ENCODE data around the gene F2RL2.

F2RL2 gene

DNA sequence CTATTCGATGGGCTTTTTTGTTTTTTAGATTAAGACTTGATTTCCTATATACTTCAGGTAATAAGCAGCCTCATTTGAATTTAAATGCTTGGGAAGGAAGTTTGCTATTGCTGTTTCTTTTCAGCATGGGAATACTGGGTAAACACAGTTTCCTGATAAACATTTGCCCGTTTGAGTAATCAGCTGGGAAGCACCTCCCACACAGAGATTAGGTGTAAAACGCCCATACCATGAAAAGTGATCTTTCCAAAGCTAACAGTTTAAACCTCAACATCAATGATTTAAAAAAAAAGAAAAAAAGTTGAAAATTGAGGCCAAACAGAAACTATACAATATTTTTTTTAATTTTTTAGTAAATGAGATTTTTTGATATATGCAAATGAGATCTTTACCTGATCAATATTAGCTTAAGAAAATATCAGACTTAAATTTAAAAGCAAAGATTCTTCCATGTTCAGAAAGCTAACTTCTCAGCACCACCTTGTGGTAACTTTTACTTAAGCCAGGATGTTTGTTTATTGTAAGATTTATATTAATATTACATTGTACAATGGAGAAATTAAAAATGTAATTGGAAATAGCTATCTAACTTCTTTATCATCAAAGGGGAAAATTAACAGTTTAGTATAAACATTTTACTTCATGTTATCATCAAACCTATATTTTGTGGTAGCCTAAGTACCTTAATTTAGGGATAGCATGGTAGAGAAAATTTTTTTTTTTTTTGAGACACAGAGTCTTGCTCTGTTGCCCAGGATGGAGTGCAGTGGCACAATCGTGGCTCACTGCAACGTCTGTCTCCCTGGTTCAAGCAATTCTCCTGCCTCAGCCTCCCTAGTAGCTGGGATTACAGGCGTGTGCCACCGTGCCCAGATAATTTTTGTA is 39.8 kb downstream of the F2RL2 start:
- DNase-seq, result peak in 1 of 2 experiments; percentile 13

DNA sequence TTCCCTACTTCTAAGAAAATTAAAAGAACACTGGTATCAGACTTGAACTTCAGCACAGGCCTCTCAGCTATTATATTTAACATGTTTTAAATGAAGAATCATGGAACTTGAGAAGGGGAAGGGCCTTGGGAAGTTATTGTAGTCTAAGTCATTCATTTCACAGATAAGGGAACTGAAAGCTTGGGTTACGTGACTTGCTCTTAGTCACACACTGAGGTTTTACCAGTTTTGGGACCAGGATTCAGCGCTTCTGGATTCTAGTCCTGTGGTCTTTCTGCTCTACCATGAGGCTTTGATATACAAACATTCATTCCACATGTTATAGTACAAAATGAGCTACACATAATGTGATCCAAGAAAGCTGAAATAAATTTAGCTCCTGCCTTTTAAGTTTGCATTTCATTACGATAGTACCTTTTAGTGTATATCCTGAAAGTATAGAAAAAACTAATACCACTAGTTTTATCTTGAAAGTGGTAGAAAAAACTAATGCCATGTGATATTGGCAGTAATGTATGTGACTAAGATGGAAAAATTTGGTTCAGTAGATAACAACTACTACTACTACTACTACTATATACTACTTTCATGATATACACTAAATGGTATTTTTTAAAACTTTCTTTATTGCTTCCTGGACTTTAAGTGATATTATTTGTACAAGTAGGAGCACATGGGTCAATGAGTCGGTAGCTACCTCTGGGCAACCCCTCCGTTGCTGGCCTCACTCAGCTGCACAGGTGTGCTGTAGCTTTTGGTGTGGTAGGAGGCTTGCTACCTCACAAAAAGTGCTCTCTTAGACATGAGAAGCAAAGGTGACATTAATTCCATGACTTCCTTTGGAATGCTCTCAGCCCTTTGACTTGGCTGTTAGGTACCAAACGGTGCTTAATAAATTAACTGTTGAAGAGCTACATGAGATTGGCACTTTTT is 40.7 kb downstream of the F2RL2 start:
- no peak for DNase-seq

DNA sequence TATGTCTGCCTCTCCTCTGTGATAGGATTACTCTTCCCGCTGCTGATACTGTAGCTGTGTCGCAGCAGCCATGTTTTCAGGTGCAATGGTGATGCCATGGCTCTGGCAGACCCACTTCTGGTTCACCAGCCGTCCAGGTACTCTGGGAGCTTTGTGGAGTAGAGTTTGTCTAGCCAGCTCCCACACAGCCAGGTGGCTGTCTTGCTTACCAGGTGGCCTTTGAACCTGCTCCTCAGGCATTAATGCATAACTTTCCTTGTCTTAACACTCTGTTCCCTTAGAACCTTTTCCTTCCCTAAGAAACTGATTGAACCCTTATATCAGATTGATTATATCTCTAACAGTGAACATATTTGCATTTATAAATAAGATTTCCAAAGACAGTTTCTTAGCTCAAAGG is 42.2 kb downstream of the F2RL2 start:
- DNase-seq, result no peak

DNA sequence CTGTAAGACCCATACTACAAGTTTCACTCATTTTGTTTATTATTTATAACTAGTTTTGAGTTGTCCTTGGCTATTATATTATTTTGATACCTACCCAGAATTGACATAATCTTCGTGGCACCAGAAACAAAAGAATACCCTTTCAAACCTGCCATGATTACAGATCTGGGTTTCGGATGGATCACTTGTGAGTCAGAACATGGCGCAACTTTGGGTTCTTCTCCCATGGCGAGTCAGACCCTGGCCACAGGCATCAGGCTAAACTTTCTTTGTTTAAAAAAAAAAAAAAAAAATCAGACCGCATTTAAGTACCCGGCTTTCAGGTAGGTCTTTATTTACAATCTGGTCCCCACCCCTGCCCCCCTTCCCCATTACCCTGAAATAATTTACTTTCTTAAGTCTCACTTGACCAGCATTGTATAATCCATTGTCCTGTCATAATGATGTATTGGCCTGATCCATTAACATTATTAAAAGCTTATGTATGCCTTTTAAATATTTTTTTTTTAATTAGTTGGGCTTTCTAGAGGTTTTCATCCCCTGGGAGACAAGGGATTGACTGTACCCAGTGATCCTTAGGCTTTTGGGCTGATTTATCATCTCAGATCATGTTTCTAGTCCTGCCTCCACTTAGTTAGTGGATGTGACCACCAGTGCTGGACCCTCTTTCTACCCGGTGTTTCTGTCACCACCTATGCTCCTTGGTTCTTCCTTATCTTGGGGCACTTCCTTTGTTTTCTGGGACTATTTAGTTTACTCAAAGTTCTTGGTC is 43.9 kb downstream of the F2RL2 start:
- DNase-seq, result peak; percentile 30 to 70

DNA sequence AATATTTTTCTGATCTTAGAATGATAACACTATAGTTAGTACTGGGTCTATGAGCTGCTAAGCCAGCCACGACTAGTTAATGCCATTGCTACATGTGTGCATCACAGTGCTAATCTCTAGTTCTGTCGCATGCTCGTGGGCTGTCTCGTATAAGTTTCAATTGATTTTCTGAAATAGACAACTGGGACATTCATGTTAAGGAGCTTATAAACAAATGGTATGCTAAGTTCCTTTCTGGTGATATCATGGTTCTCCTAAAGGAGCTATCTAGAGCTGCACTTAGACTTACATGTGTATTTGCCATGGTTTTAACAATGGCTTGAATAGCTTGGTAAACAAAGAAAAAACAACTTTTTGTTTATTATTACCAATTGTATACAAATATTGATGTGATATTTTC is 46.2 kb downstream of the F2RL2 start:
- no peak for DNase-seq

DNA sequence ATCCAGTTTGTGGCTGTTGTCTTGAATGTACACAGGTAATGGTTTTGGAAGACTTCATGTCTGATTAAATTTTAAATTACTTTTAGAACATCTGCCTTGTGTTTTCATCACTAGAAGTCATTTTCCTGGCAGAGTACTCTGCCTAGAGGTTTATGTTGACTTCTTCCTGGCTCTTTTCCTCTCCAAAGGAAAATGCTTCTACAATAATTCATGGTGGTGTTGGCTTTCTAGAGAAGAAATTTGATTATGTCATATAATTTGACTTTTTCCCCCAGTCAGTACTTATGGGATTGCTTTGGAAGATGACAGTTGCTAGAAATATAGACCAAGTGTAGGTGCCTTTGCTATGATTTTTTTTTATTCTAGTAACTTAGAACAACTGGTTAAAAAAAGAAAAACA is 46.8 kb downstream of the F2RL2 start:
- DNase-seq, result no peak

DNA sequence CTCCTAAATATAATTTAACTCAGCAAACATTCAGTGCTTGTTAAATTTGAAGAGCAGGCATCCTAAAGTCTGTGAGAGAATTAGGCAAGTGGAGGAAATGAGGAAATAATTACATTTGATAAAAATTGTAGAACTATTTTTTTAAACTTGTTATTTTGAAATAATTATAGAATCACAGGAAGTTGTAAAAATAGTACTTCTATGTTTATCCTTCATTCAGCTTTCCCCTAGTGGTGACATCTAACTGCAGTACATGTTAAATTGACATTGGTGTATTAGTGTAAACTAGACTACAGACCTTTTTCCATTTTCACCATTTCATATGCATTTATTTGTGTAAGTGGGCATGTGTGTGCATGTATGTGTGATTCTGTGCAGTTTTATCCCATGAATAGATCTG is 51.6 kb downstream of the F2RL2 start:
- no peak for DNase-seq

DNA sequence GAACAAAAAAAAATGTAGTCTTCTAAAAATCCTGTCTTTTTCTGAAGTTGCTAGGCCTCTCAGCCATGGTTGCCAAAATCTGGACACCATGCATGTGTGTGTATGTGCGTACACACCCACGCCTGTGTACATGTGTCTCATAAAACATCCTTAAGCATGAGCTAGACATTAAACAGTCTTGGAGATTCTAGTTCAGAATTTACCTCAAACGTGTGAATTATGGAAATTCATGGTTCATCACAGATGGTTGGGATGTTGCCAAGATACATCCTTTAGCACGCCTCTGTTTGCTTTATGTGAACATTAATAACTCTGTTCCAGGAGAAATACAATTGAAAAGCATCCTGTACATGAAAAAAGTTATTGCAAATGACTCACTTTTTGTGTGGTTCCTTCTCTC is 53.0 kb downstream of the F2RL2 start:
- DNase-seq, result no peak
